Measurements from ENCODE around the gene PLAAT3. TPM values are rescaled to one million over a fixed set of nuclear protein-coding genes. Genes with fewer than 3 reads are reported as not detected.
"Not testable (repeated sequence)": the region's sequence is repeated elsewhere in the genome, so short reads cannot be mapped to it uniquely, and the experiment has no call there.

The PLAAT3 gene
- total RNA-seq, 2 donors from 2014 or later, result 6.3 to 11.5 TPM

- ATAC-seq (replicated peaks in 1 of 2), result no peak
- Mint-ChIP-seq H3K36me3 (ENCODE audit: insufficient read depth in 2 of 2) (no peaks in the 10 kb centered on the region), H3K9me3 (no peaks in the 10 kb centered on the region), H3K27me3 (ENCODE audit: low read depth) (no peaks in the 10 kb centered on the region), H3K4me3 (no peak overlapping the region), H3K27ac (peak overlapping the region; percentile 6), H3K4me1 (ENCODE audit: low read depth) (peaks cover 8% of the 10 kb centered on the region)
- DNase-seq, result no peak
Measured at GRCh38 chr11:63619967-63620366, 5.7 kb upstream of the PLAAT3 start.

- not testable (repeated sequence) for H3K9me3 Mint-ChIP-seq; H3K36me3 Mint-ChIP-seq (ENCODE audit: insufficient read depth in 2 of 2); H3K27ac Mint-ChIP-seq; ATAC-seq (replicated peaks in 1 of 2); DNase-seq; H3K4me3 Mint-ChIP-seq; H3K27me3 Mint-ChIP-seq (ENCODE audit: low read depth)
- H3K4me1 Mint-ChIP-seq (ENCODE audit: low read depth), result peaks cover 11% of the 10 kb centered on the region
Measured at GRCh38 chr11:63617686-63618085, 3.5 kb upstream of the PLAAT3 start.

- Mint-ChIP-seq H3K4me1 (ENCODE audit: low read depth) (peaks cover 12% of the 10 kb centered on the region), H3K36me3 (ENCODE audit: insufficient read depth in 2 of 2) (no peaks in the 10 kb centered on the region), H3K27ac (no peak overlapping the region), H3K4me3 (no peak overlapping the region), H3K9me3 (no peaks in the 10 kb centered on the region), H3K27me3 (ENCODE audit: low read depth) (no peaks in the 10 kb centered on the region)
- ATAC-seq (replicated peaks in 1 of 2) (no peak), DNase-seq (no peak)
Measured at GRCh38 chr11:63616953-63617352, 2.7 kb upstream of the PLAAT3 start.

GRCh38 chr11:63613517-63614135, 607 bp downstream of the PLAAT3 start:
- H3K27me3 Mint-ChIP-seq (ENCODE audit: low read depth), result no peaks in the 10 kb centered on the region
- H3K9me3 Mint-ChIP-seq, result no peaks in the 10 kb centered on the region
- peaks cover 7% of the 10 kb centered on the region for H3K4me1 Mint-ChIP-seq (ENCODE audit: low read depth)
- no peaks in the 10 kb centered on the region for H3K36me3 Mint-ChIP-seq (ENCODE audit: insufficient read depth in 2 of 2)
- peak overlapping the region; percentile 86 to 92 for H3K4me3 Mint-ChIP-seq
- DNase-seq, result peak; percentile 45 to 52
- ATAC-seq (replicated peaks in 1 of 2), result peak; percentile 70 to 72
- H3K27ac Mint-ChIP-seq, result peak overlapping the region; percentile 42

GRCh38 chr11:63612181-63612580, 2.1 kb downstream of the PLAAT3 start:
- no peaks in the 10 kb centered on the region for H3K36me3 Mint-ChIP-seq (ENCODE audit: insufficient read depth in 2 of 2)
- H3K27ac Mint-ChIP-seq, result no peak overlapping the region
- DNase-seq (no peak), ATAC-seq (replicated peaks in 1 of 2) (no peak)
- no peaks in the 10 kb centered on the region for H3K27me3 Mint-ChIP-seq (ENCODE audit: low read depth)
- H3K4me1 Mint-ChIP-seq (ENCODE audit: low read depth), result peaks cover 12% of the 10 kb centered on the region
- no peak overlapping the region for H3K4me3 Mint-ChIP-seq
- H3K9me3 Mint-ChIP-seq, result no peaks in the 10 kb centered on the region

GRCh38 chr11:63611395-63611747, 2.9 kb downstream of the PLAAT3 start:
- no peak overlapping the region for H3K4me3 Mint-ChIP-seq
- H3K27me3 Mint-ChIP-seq (ENCODE audit: low read depth), result no peaks in the 10 kb centered on the region
- no peaks in the 10 kb centered on the region for H3K36me3 Mint-ChIP-seq (ENCODE audit: insufficient read depth in 2 of 2)
- no peak overlapping the region for H3K27ac Mint-ChIP-seq
- DNase-seq (no peak), ATAC-seq (replicated peaks in 1 of 2) (no peak)
- H3K9me3 Mint-ChIP-seq, result no peaks in the 10 kb centered on the region
- peaks cover 12% of the 10 kb centered on the region for H3K4me1 Mint-ChIP-seq (ENCODE audit: low read depth)

- Mint-ChIP-seq H3K27me3 (ENCODE audit: low read depth) (no peaks in the 10 kb centered on the region), H3K4me1 (ENCODE audit: low read depth) (peaks cover 12% of the 10 kb centered on the region), H3K4me3 (no peak overlapping the region), H3K9me3 (no peaks in the 10 kb centered on the region), H3K27ac (no peak overlapping the region), H3K36me3 (ENCODE audit: insufficient read depth in 2 of 2) (no peaks in the 10 kb centered on the region)
- DNase-seq (no peak), ATAC-seq (replicated peaks in 1 of 2) (no peak)
Measured at GRCh38 chr11:63610604-63611394, 3.4 kb downstream of the PLAAT3 start.

GRCh38 chr11:63609971-63610580, 4.2 kb downstream of the PLAAT3 start:
- Mint-ChIP-seq H3K27ac (no peak overlapping the region), H3K9me3 (no peaks in the 10 kb centered on the region), H3K4me1 (ENCODE audit: low read depth) (peaks cover 12% of the 10 kb centered on the region), H3K4me3 (no peak overlapping the region), H3K27me3 (ENCODE audit: low read depth) (no peaks in the 10 kb centered on the region), H3K36me3 (ENCODE audit: insufficient read depth in 2 of 2) (no peaks in the 10 kb centered on the region)
- no peak for DNase-seq
- ATAC-seq (replicated peaks in 1 of 2), result no peak

- no peaks in the 10 kb centered on the region for H3K9me3 Mint-ChIP-seq
- H3K4me1 Mint-ChIP-seq (ENCODE audit: low read depth), result peaks cover 12% of the 10 kb centered on the region
Measured at GRCh38 chr11:63609536-63609935, 4.7 kb downstream of the PLAAT3 start.

GRCh38 chr11:63608353-63609345, 5.6 kb downstream of the PLAAT3 start:
- no peaks in the 10 kb centered on the region for H3K9me3 Mint-ChIP-seq
- no peak overlapping the region for H3K27ac Mint-ChIP-seq
- no peak overlapping the region for H3K4me3 Mint-ChIP-seq
- ATAC-seq (replicated peaks in 1 of 2), result peak in 1 of 2 donors; percentile 53
- peaks cover 12% of the 10 kb centered on the region for H3K4me1 Mint-ChIP-seq (ENCODE audit: low read depth)
- no peak for DNase-seq
- H3K27me3 Mint-ChIP-seq (ENCODE audit: low read depth), result no peaks in the 10 kb centered on the region
- no peaks in the 10 kb centered on the region for H3K36me3 Mint-ChIP-seq (ENCODE audit: insufficient read depth in 2 of 2)

More at GRCh38 chr11:63609536-63609935, 4.7 kb downstream of the PLAAT3 start:
- Mint-ChIP-seq H3K4me3 (no peak overlapping the region), H3K36me3 (ENCODE audit: insufficient read depth in 2 of 2) (no peaks in the 10 kb centered on the region), H3K27ac (no peak overlapping the region), H3K27me3 (ENCODE audit: low read depth) (no peaks in the 10 kb centered on the region)
- no peak for DNase-seq
- no peak for ATAC-seq (replicated peaks in 1 of 2)

- DNase-seq, result no peak
- Mint-ChIP-seq H3K4me1 (ENCODE audit: low read depth) (peaks cover 5% of the 10 kb centered on the region), H3K27me3 (ENCODE audit: low read depth) (no peaks in the 10 kb centered on the region), H3K9me3 (no peaks in the 10 kb centered on the region), H3K36me3 (ENCODE audit: insufficient read depth in 2 of 2) (no peaks in the 10 kb centered on the region), H3K27ac (no peak overlapping the region), H3K4me3 (no peak overlapping the region)
- no peak for ATAC-seq (replicated peaks in 1 of 2)
Measured at GRCh38 chr11:63603180-63603518, 11.1 kb downstream of the PLAAT3 start.

GRCh38 chr11:63602290-63603179, 11.7 kb downstream of the PLAAT3 start:
- ATAC-seq (replicated peaks in 1 of 2); H3K36me3 Mint-ChIP-seq (ENCODE audit: insufficient read depth in 2 of 2); H3K4me1 Mint-ChIP-seq (ENCODE audit: low read depth); H3K27ac Mint-ChIP-seq; DNase-seq; H3K4me3 Mint-ChIP-seq; H3K9me3 Mint-ChIP-seq; H3K27me3 Mint-ChIP-seq (ENCODE audit: low read depth): not testable (repeated sequence)

Data from activated T-cell treated with anti-CD3 and anti-CD28 coated beads, Interleukin-2, amount 50 U/mL, for 72 hours (primary cell).